Stimulated activated CD8-positive, alpha-beta memory T cell treated with anti-CD3 and anti-CD28 coated beads, Interleukin-15, amount 100 ng/mL, for 1 hour (primary cell): Measurements from ENCODE around the gene DDX4.

Experiments used
- DNase-seq: peaks from one replicate; pipeline ENCODE4 v3.0.0-alpha.2; 2020; ENCODE audit warnings: low read depth

DDX4 gene

DNA sequence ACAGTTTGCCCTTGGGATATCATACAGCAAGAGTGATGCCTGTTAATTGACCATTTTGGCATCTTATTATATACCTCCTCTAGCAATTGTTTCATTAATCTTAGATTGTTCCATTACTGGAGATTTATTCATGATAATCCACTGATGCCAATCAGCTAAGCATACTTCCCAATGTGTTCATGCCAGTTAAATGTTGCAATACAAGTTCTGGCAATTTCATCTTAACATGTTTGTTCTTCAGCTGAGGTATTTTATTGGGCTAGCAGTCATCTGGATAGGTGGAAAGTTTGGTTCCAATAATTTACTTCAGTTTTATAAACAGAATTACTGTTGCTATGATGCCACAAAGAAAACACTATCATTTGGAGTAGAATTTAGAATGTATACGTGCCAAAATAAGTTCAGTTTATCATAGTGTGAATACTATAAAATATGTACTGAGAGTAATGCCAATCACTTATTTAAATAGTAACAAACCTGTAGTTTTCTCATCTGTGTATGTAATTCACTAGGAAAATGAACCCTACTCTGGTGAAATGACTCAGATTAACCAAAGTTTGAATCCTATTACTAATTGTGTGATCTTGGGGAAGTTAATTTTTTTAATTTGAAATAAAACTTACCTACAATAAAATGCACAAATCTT is 85.4 kb downstream of the DDX4 start:
- no peak for DNase-seq

DNA sequence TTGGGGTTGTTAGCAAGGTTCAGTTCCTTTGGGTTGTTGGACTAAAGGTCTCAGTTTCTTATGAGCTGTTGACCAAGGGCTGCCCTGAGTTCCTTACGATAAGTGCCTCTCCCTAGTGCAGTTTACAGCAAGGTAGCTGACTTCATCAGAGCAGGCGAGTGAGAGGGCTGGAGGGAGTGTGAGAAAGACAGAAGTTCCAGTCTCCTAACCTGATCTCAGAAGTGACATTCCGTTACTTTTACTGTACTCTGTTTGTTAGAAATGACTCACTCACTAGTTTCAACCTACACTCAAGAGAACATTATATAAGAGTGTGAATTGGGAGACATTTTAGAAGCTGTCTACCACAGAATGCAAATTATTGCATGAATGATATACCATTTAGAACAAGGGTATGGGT is 92.1 kb downstream of the DDX4 start:
- no peak for DNase-seq

DNA sequence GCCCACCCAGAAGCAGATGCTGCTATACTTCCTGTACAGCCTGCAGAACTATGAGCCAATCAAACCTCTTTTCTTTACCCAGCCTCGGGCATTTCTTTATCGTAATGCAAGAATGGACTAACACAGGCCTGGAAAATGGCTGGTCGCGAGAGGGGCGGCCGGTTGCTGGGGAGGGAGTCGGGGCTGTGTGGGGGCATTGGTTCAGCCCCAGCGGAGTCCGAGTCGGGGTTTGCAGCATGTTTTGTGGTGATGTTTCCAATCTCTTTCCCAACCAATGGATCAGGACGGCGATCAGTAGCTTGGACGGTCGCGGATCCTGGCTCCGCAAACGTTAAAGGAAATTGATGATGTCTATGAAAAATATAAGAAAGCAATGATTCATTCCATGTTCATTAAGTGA is 94.6 kb downstream of the DDX4 start:
- no peak for DNase-seq

DNA sequence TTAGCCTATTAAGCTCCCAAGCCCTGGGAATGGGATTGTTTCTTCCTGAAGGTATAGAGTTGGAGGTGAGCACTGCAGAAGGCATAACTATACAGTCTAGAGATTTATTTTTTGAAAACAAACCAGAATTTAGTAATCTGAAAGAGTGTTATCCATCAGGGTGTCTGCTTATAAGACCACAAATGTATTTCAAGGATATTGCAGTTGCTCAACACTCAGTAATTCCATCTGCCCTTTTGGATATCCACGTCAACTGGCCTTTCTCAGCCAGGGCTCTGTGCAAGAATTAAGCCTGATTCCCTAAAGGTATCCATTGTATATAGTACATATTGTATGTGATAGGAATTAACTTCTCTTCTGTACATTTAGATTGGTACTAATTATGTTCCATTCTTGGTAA is 98.3 kb downstream of the DDX4 start:
- DNase-seq = no peak

DNA sequence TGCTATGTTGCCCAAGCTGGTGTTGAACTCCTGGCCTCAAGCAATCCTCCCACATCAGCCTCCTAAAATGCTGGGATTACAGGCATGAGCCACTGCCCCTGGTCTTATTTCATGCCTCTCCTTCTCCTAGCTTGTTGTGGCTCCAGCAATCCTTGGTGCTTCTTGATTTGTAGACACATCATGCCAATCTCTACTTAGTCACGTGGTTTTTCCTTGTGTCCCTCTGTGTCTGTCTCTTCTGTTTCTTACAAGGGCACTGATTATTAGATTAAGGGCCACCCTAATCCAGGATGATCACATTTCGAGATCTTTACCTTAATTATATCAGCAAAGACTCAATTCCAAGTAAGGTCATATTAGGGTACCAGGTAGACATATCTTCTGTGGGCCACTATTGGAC is 104.1 kb downstream of the DDX4 start:
- no peak for DNase-seq

DNA sequence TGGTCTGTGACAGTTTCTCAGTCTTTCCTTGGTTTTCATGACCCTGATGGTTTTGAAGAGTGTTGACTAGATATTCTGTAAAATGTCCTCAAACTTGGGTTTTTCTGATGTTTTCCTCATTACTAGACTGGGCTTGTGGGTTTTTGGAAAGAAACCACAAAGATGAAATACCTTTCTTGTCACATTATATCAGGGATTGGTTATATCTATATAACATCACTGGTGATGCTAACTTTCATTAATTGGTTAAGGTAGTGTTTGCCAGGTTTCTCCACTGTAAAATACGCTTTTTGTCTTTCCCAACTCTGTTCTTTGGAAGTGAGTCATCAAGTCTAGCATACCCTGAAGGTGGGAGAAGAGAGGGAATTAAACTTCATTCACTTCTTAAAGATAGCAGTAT is 110.0 kb downstream of the DDX4 start:
- no peak for DNase-seq

DNA sequence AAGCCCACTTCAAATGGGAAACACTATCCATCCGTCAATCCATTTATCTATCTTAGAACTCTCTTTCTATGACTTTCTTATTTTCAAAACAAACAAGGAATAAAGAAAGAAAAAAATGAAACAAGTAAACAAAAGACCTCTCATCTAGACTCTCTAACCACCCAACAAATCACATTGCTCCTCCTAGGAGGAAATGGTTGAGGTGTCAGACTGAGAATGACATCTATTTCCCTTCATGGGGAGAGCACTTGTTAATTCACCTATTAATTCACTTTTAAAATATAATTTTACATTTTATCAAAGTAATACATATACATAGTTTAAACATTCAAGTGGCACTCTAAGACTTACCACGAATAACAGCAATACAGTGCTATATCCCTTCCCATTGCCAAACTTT is 110.9 kb downstream of the DDX4 start:
- DNase-seq = no peak

DNA sequence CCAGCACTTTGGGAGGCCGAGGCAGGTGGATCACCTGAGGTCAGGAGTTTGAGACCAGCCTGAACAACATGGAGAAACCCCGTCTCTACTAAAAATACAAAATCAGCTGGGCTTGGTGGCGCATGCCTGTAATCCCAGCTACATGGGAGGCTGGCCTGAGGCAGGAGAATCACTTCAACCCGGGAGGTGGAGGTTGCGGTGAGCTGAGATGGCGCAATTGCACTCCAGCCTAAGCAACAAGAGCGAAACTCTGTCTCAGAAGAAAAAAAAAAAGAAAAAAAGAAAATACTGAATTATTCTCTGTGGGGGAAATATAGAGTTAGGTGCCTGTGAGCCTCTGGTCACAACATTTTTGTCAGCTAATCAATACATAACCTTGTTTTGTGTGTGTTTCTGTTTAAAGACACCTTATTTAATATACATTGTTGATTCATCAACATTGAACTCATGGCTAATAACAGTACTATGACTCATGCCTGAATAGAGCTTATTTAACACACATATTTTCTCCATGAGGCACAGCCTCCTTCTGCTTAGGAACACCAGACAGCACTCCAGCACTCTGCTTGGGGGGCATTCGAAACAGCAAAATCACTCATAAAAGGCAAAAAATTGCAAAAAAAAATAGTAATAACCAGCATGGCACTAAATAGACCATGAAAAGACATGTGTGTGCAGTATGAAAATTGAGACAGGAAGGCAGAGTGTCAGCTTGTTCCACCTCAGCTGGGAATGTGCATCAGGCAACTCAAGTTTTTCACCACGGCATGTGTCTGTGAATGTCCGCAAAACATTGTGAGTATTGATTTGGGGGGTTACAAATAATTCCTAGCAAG is 113.2 kb downstream of the DDX4 start, which contains the start of gene IL31RA:
TSS of gene IL31RA (plus strand) at position 519 of the 836 bp plus-strand sequence. CDS start at position 733, 214 bp downstream.
- no peak for DNase-seq

DNA sequence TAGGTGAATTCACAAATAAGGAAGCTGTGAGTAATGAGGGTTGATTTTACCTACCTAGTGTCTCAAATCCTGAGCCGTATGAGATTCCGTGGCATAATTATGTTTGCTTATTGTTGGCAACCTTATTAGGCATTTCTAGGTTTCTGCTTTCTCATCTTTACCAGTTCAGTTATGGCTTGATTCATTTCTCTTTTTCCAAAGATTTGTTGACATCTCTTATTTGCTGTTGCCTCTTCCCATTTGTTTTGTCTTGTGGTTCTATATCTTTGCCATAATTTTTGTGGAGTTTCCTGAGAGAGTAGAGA is 113.8 kb downstream of the DDX4 start:
- no peak for DNase-seq

DNA sequence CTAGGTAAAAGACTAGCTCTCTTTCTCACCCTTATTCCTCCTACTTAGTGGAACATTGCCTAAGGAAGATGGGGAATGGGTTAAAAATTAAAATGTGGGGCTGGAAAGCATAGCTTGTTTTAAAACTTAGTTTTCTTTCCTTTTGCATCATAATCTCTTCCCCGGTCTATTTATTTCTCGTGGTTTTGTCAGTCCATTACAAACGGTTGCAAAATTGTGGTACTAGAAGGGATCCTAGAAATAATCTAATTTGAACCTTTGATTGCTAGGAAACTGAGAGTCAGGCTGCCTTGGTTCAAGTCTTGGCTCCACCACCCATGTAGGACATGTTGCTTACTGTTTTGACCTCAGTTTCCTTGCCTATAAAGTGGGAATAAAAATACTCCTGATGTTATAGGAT is 114.6 kb downstream of the DDX4 start:
- no peak for DNase-seq

DNA sequence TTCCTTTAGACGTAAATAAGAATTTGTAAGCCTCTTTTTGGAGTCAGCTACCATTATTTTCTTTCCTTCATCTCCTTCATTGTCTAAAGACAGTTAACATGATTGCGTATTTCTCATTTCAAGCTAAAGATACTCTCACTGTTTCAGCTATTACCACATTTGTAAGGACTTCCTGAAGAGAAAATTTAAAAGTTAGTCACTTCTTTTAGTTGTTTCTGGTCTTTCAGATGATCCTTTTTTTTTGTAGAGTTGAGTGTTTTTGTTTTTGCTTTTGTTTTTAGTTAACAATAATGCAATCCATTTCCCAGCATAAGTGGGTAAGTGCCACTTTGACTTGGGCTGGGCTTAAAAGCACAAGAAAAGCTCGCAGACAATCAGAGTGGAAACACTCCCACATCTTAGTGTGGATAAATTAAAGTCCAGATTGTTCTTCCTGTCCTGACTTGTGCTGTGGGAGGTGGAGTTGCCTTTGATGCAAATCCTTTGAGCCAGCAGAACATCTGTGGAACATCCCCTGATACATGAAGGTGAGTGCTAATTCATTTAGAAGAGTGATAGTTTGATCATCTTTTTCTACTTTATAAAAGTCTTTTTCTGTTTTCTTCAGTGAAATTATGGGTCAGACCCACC is 115.3 kb downstream of the DDX4 start:
- DNase-seq = no peak

DNA sequence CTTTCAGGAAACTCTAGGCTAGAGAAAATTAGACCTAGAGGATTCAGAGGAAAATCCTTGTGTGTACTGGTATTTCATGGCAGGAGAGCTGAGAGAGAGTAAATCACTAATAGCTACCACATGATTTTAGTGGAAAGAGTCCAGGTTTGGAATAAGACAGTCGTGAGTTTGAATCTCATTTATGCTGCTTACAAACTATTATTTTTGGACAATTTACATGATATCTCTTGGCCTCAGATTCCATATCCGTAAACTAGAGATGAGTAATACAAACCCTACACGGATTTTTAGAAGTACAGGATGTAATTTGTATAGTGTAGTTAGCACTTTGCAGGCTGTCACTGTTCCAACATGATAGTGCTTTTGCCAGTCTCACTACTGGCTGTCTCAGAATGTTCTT is 116.0 kb downstream of the DDX4 start:
- no peak for DNase-seq

DNA sequence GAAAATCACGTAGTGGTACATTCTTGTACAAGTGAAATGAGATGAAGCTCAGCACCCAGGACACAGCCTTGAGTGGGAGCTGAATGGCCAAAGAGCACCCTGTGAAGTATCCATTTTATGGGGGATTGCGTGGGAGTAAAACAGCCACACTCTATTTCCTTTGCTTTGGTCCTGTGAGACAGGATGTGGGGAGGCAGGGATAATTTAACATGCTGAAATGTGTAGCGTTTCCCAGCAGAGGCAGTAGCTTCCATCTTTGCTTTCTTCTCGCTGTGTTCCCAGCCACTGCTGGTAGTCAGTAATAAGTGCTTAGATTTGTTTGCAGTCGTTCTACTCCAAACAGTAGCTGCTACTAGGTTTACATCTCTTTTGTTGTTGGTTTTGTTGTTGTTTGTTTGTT is 117.6 kb downstream of the DDX4 start:
- DNase-seq = no peak

DNA sequence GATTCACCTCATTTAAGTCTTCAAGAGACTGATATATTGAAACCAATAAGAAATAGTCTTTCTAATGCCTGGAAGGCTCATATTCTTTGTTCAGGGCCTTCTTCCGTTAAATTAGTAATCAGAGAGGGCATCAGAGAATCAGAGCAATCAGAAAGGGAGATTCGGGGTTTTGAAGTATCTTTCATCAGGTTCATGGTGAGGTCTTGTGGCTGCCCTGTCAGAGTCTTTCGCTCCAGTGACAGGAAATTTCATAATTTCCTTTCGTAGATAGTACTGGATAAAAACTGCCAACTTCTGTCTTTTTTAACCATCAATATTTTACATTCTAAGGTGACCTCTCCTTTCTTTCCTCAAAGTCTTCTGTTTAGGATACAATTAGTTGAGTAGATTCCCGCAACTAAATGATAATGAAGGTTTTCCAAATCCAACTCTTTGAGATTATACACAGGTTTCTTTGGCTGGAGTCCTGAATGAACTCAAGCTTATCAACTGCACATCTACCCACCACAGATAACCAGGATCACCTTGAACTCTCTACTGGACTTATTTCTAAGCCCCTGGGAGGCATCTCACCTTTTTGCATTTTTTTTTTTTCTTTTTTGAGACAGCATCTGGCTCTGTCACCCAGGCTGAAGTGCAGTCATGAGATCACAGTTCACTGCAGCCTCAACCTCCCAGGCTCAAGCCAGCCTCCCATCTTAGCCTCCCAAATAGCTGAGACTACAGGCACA is 118.8 kb downstream of the DDX4 start:
- DNase-seq = no peak

DNA sequence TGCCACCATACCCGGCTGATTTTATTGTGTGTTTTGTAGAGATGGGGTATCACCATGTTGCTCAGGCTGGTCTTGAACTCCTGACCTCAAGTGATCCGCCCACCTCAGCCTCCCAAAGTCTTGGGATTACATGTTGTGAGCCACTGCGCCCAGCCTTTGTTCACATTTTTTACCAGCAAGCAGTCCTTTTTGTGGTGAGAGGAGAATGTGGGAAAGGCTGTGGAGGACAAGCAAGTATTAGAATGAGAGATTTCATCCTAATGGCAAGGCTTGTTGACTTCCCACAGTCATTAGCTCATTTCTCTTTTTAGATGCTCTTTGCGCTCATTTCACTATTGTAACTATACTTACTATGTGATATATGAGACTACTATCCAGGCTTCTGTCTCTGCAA is 119.4 kb downstream of the DDX4 start:
- DNase-seq = no peak

DNA sequence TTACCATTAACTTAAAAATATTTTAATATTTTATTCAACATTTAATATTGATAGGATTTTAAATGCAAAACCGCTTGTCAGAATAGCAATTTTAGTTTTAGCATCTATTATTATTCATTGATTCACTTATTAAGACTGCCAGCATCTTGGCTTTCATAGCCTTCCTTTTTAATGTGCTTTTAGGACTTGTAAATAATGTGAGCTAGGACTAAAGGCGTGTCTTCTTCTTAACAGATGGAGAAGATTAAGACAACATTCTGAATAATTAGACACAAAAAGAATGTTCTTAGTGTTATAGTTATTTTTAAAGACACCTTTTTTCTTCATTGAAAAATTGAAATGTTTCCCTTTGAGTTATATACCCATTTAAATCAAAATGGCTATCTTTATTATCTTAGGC is 120.2 kb downstream of the DDX4 start:
- no peak for DNase-seq

DNA sequence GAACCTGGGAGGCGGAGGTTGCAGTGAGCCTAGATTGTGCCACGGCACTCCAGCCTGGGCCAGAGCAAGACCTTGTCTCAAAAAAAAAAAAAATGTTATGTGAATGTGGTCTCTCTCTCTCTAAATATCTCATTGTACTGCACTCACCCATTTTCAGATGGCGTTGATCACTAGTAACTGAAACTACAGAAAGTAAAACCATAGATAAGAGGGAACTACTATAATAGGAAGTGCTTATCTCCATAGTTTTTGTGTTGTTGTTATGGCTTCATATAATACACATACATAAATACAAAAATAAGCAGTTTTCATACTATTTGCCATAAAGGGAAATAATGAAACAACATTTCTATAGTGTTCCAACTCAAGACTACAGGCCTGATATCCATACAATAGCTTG is 122.4 kb downstream of the DDX4 start:
- no peak for DNase-seq

DNA sequence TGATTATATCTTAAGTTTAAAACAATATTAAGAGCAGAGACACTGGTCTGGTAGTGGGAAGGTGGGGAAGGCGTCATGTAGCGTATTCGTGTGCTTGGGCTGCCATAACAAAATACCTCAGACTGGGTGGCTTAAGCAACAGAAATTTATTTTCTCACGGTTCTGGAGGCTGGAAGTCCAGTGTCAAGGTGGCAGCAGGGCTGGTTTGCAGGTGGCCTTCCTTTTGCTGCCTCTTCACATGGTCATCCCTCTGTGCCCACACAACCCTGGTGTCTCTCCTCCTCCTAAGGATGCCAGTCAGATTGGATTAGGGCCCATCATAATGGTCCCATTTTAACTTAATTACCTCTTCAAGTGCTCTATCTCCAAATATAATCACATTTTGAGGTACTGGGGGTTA is 122.8 kb downstream of the DDX4 start:
- DNase-seq = no peak

DNA sequence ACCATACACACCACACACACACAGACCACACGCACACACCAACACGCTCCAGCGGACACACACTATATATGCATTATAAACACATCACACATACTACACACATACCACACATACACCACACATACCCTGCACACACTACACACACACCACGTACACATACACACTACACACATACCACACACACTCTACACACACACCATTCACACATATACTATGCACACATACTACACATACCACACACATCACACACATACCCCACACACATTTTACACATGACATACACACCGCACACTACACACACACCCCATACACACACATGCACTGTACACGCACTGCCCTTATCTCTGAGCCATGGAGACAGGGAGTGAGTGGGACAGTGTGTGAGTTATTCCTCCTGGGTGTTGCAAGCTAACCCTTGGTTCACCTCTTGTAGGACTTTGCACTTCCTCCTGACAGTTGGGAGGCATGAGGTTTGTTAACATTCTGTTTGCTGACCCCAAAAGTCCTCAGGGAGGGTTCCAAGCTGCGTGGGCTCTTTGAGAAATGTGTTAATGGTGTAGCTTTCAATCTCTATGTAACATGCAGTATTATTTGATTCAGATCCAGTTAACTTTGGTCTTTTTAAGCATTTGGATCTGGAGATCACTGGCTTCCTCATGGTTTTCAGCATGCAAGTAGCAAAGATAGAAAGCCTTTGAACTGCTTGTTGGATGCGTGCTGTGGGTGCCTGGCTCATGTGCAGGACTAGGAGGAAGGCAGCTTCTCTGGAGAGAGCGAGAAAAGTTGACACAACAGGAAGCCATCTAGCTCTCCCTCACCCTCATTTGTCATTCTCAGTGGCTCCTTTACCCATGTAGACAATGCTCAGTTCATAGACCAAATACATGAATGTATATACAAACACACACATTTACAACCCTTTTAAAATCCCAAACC is 127.0 kb downstream of the DDX4 start:
- no peak for DNase-seq

DNA sequence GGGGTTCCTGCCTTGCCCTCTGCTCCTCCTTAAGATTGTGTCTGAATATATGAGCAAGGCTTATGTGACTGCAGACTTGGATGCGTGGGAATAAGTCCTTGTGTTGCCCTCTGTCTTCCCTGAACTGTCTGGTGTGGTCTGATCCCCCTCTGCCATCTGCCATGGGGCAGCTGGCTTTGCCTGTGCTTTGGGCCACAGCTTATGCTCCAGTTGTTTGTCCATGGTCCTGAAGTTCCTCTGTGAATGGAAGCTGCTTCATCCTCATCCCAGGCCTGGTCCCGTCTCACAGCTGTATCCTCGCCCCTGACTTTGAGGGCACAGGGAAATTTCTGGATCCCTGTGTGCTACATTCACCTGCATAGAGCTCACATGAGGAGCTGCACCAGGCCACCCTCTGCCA is 128.0 kb downstream of the DDX4 start:
- no peak for DNase-seq

DNA sequence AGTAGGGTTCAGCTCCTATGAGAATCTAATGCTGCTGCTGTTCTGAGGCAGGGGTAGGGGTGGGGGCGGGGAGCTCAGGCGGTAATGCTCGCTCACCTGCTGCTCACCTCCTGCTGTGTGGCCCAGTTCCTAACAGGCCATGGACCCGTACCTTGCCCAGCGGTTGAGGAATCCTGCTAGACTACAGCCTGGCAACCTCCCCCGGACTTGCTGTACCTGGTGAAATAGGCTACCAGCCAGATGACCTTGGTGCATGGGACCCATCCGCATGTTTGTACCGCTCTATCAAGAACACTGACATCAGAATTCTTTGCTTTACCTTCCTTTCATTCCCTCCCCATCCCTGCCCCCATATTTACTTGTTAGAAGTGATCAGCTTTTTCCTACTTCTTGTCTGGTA is 128.6 kb downstream of the DDX4 start:
- DNase-seq = no peak
